IMR-90 (cell line): ENCODE results near the gene TCF12. TPM values are rescaled to one million over a fixed set of nuclear protein-coding genes. Genes with fewer than 3 reads are reported as not detected.

ENCODE experiments used
- ATAC-seq: fragments of 200-7000 bp; cut with Tn5 transposase; 2 replicates; pipeline ENCODE4 v1.9.1; 2020; ENCODE audit warnings: low read depth, mild to moderate bottlenecking, moderate library complexity
- BruUV-seq: library from RNA; stranded (reverse); fragments of 400-500 nt; replicated peaks from 2 replicates; lab custom pipeline; 2021; lab: Mats Ljungman, UMichigan
- CTCF ChIA-PET: fragments of 300-600 bp; formaldehyde crosslinking; extraction: SDS; loops from one replicate; lab custom pipeline; 2021; ENCODE audit warnings: antibody characterized with exemption; lab: Yijun Ruan, JAX
- POLR2A ChIA-PET: fragments of 300-600 bp; sonication (Branson Sonifier 250); formaldehyde crosslinking; loops from one replicate; lab custom pipeline; 2022; ENCODE audit warnings: antibody characterized with exemption; ENCODE audit not compliant: unreplicated experiment; lab: Charles Lee
- DNase-seq: peaks from one replicate; pipeline ENCODE4 v3.0.0; 2013
- H2AFZ ChIP-seq: replicated peaks from 2 replicates; pipeline ENCODE3; 2013; ENCODE audit warnings: low read length, mild to moderate bottlenecking; ENCODE audit not compliant: poor library complexity
- H2AK5ac ChIP-seq: 2 replicates; pipeline ENCODE4 v1.6.1; 2013; ENCODE audit warnings: low read depth, low read length, inconsistent platforms
- H2AK9ac ChIP-seq: replicated peaks from 2 replicates; pipeline ENCODE3; 2013; ENCODE audit warnings: mild to moderate bottlenecking, low read depth, low read length, moderate library complexity; ENCODE audit not compliant: poor library complexity
- H2BK120ac ChIP-seq: 2 replicates; pipeline ENCODE4 v1.6.1; 2013; ENCODE audit warnings: low read depth, low read length, inconsistent platforms
- H2BK15ac ChIP-seq: 3 replicates; pipeline ENCODE4 v1.6.1; 2013; ENCODE audit warnings: low read depth, low read length, inconsistent platforms
- H2BK20ac ChIP-seq: 2 replicates; pipeline ENCODE4 v1.6.1; 2013; ENCODE audit warnings: low read depth, mild to moderate bottlenecking, inconsistent platforms, low read length, moderate library complexity
- H2BK5ac ChIP-seq: 2 replicates; pipeline ENCODE4 v1.6.1; 2013; ENCODE audit warnings: mild to moderate bottlenecking, low read depth, low read length, inconsistent platforms; ENCODE audit not compliant: poor library complexity, severe bottlenecking
- H3K14ac ChIP-seq: replicated peaks from 2 replicates; pipeline ENCODE4 v1.6.1; 2013; ENCODE audit warnings: low read depth, low read length, inconsistent platforms
- H3K18ac ChIP-seq: 2 replicates; pipeline ENCODE4 v1.6.1; 2013; ENCODE audit warnings: low read depth, low read length, control low read depth
- H3K23ac ChIP-seq: 2 replicates; pipeline ENCODE4 v1.6.1; 2013; ENCODE audit warnings: low read depth, low read length, inconsistent platforms
- H3K27ac ChIP-seq: 2 replicates; pipeline ENCODE4 v1.5.1; 2013; ENCODE audit warnings: mild to moderate bottlenecking, control low read depth, low read length; ENCODE audit not compliant: insufficient read depth
- H3K27me3 ChIP-seq: 2 replicates; pipeline ENCODE4 v1.6.1; 2013; ENCODE audit warnings: low read length; ENCODE audit not compliant: control insufficient read depth, insufficient read depth
- H3K36me3 ChIP-seq: 2 replicates; pipeline ENCODE4 v1.6.1; 2013; ENCODE audit warnings: low read length, mixed read lengths; ENCODE audit not compliant: control insufficient read depth, insufficient read depth
- H3K4ac ChIP-seq: 2 replicates; pipeline ENCODE4 v1.6.1; 2013; ENCODE audit warnings: low read depth, low read length, inconsistent platforms
- H3K4me1 ChIP-seq: 2 replicates; pipeline ENCODE4 v1.6.1; 2013; ENCODE audit warnings: low read length, mixed read lengths; ENCODE audit not compliant: control insufficient read depth, insufficient read depth
- H3K4me2 ChIP-seq: 2 replicates; pipeline ENCODE4 v1.6.1; 2013; ENCODE audit warnings: low read depth, mild to moderate bottlenecking, control low read depth, low read length, moderate library complexity
- H3K4me3 ChIP-seq: 2 replicates; pipeline ENCODE4 v1.5.1; 2013; ENCODE audit warnings: low read depth, mild to moderate bottlenecking, control low read depth, low read length, moderate library complexity; ENCODE audit not compliant: insufficient read depth
- H3K56ac ChIP-seq: 2 replicates; pipeline ENCODE4 v1.6.1; 2013; ENCODE audit warnings: low read length, inconsistent platforms; ENCODE audit not compliant: insufficient read depth; ENCODE audit errors: extremely low read depth
- H3K79me1 ChIP-seq, 2 experiments: 2 replicates each; pipeline ENCODE4 v1.6.1; 2013; ENCODE audit warnings: low read length in 2 of 2, inconsistent platforms in 1 of 2, low read depth in 1 of 2
- H3K9ac ChIP-seq: 2 replicates; pipeline ENCODE4 v1.6.1; 2013; ENCODE audit warnings: low read depth, low read length, control low read depth
- H3K9me1 ChIP-seq: 2 replicates; pipeline ENCODE4 v1.6.1; 2013; ENCODE audit warnings: low read length, inconsistent platforms; ENCODE audit not compliant: insufficient read depth
- H3K9me3 ChIP-seq: 2 replicates; pipeline ENCODE4 v1.6.1; 2013; ENCODE audit warnings: low read length; ENCODE audit not compliant: control insufficient read depth, insufficient read depth
- H4K20me1 ChIP-seq: 2 replicates; pipeline ENCODE4 v1.6.1; 2013; ENCODE audit warnings: low read length, inconsistent platforms; ENCODE audit not compliant: insufficient read depth
- H4K5ac ChIP-seq: 2 replicates; pipeline ENCODE4 v1.6.1; 2013; ENCODE audit warnings: mild to moderate bottlenecking, low read depth, low read length, control low read depth
- H4K8ac ChIP-seq, 2 experiments: 2 replicates each; pipeline ENCODE4 v1.6.1; 2013; ENCODE audit warnings: low read depth in 2 of 2, low read length in 2 of 2, control low read depth in 1 of 2, inconsistent platforms in 1 of 2
- H4K91ac ChIP-seq: 2 replicates; pipeline ENCODE4 v1.6.1; 2013; ENCODE audit warnings: low read depth, low read length, inconsistent platforms; ENCODE audit not compliant: insufficient read depth
- CHD1 ChIP-seq: IDR thresholded peaks from 2 replicates; pipeline ENCODE4 v1.6.1; 2012; ENCODE audit warnings: low read depth, low read length, improper control_type of control experiment
- FOS ChIP-seq: fragments of 150-350 bp; IDR thresholded peaks from 2 replicates; pipeline ENCODE4 v1.6.1; 2016; ENCODE audit warnings: low read depth, low read length
- MAFK ChIP-seq: IDR thresholded peaks from 2 replicates; pipeline ENCODE4 v1.6.1; 2012; ENCODE audit warnings: low read depth, low read length, improper control_type of control experiment
- NFE2L2 ChIP-seq: fragments of 150-350 bp; IDR thresholded peaks from 2 replicates; pipeline ENCODE4 v1.6.1; 2016; ENCODE audit warnings: low read depth, mild to moderate bottlenecking, low read length
- POLR2A ChIP-seq: IDR thresholded peaks from 2 replicates; pipeline ENCODE4 v1.6.1; 2012; ENCODE audit warnings: mild to moderate bottlenecking, low read depth, low read length
- WGBS, 2 experiments: methylation state at CpG; one replicate each; pipeline versions ENCODE4 v1.1.5 to v1.1.7; 2013; ENCODE audit warnings: missing lambda C conversion rate in 2 of 2; ENCODE audit not compliant: insufficient read length in 1 of 2; ENCODE audit errors: extremely low coverage in 2 of 2; 5-methylcytosine and 5-hydroxymethylcytosine counted together
- dilution Hi-C: fragments of 300-500 bp; cut with HindIII; formaldehyde crosslinking; loops from one replicate; pipeline ENCODE4 v1.14.3; 2018; ENCODE audit warnings: low sequenced_read_pairs; ENCODE audit not compliant: unreplicated experiment
- in situ Hi-C: fragments of 300-500 bp; cut with MboI; formaldehyde crosslinking; loops from 3 replicates; pipeline ENCODE4 v1.14.3; 2019; ENCODE audit warnings: low sequenced_read_pairs, inconsistent platforms, mixed read lengths
- intact Hi-C: fragments of 100-400 bp; cut with micrococcal nuclease; formaldehyde crosslinking; loops from 2 replicates; pipeline ENCODE4 v1.10.0; 2022
- polyA plus RNA-seq, 3 experiments: library from polyadenylated mRNA; depleted of rRNA; stranded (reverse); fragments of >200 nt; gene quantifications; 2 replicates each; pipeline ENCODE4 v1.2.3, GENCODE V29; 2012; ENCODE audit warnings: low replicate concordance in 1 of 3
- total RNA-seq: library from RNA; depleted of rRNA; stranded (reverse); fragments of >200 nt; gene quantifications from 2 replicates; pipeline ENCODE4 v1.2.3, GENCODE V29; 2012
- TF ChIP-seq, protein P1 (sequence below): fragments of 150-350 bp; IDR thresholded peaks from 2 replicates; pipeline ENCODE4 v1.6.1; 2017; ENCODE audit warnings: mild to moderate bottlenecking, antibody characterized with exemption, low read length, low read depth

The TCF12 gene
- total and polyA plus RNA-seq, 2 of the 4 experiments (the other 2 are of a cell fraction) = 79.4 to 160 TPM

DNA sequence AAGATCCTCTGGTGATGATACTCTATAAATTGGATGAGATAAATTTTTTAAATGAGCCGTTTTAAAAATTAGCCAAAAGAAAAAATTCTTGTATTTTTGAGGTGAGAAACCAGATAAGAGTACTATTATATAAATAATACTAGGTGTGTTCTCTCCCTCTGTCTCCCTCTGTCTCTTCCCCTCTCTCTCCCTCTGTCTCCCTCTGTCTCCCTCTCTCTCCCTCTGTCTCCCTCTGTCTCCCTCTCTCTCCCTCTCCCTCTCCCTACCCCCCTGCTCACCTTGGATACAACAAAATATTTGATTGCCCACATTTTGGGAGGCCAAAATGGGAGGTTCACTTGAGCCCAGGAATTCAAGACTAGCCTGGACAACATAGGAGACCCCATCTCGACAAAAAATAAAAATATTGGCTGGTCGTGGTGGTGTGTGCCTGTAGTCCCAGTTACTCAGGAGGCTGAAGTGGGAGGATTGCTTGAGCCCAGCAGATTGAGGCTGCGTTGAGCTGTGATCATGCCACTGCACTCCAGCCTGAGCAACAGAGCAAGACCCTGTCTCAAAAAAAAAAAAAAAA, 168.5 kb downstream of the TCF12 start:
- Histone ChIP-seq H3K14ac (no peak overlapping the region), H2AK5ac (no peak overlapping the region), H3K56ac (no peak overlapping the region), H3K9ac (no peak overlapping the region), H3K4me3 (no peak overlapping the region), H3K4ac (no peak overlapping the region), H4K91ac (no peak overlapping the region), H2AFZ (no peak overlapping the region), H3K36me3 (no peaks in the 10 kb centered on the region), H3K18ac (no peak overlapping the region), H3K27me3 (no peaks in the 10 kb centered on the region), H3K27ac (no peak overlapping the region), H2BK120ac (no peak overlapping the region), H4K20me1 (peaks cover 16% of the 10 kb centered on the region; the same call in 1 of the 2 replicates), H3K79me1 (peaks cover 29 to 62% of the 10 kb centered on the region in 2 experiments), H3K4me1 (no peaks in the 10 kb centered on the region), H4K5ac (no peak overlapping the region), H2AK9ac (no peak overlapping the region), H2BK5ac (no peak overlapping the region), H3K23ac (no peak overlapping the region), H3K9me1 (0 out of 2 replicates have a peak, but pooled peaks cover 3% of the 10 kb centered on the region), H3K4me2 (no peak overlapping the region), H3K9me3 (no peaks in the 10 kb centered on the region), H2BK20ac (no peak overlapping the region), H2BK15ac (no peak overlapping the region), H4K8ac (no peak overlapping the region)
- DNase-seq (no peak), ATAC-seq (no peak)
- whole genome bisulfite sequencing, 2 experiments = no CpG with 5 or more reads among the region's 4 CpGs
- POLR2A ChIA-PET = no interaction called here
- CTCF ChIA-PET = no interaction called here
- intact Hi-C loops = no loop called here
- dilution Hi-C loops = no loop called here
- no TSS peak for BruUV-seq
- TF ChIP-seq NFE2L2 = no peak
- TF ChIP-seq MAFK = no peak
- TF ChIP-seq CHD1 = no peak
- TF ChIP-seq POLR2A = no peak
- TF ChIP-seq, protein P1, sequence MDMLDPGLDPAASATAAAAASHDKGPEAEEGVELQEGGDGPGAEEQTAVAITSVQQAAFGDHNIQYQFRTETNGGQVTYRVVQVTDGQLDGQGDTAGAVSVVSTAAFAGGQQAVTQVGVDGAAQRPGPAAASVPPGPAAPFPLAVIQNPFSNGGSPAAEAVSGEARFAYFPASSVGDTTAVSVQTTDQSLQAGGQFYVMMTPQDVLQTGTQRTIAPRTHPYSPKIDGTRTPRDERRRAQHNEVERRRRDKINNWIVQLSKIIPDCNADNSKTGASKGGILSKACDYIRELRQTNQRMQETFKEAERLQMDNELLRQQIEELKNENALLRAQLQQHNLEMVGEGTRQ = no peak
- no peak for TF ChIP-seq FOS
- in situ Hi-C loops = no loop called here
